Measurements from ENCODE around the gene DPP9.

DPP9 gene

GRCh38 chr19:4660993-4661392 is 62.6 kb downstream of the DPP9 start:
- TF ChIP-seq TEAD4 (IDR thresholded peaks at IDR 0.05) = no peak
- TF ChIP-seq CREB1 (IDR thresholded peaks at IDR 0.05; ENCODE audit: low read depth) = no peak
- TF ChIP-seq EP300 (IDR thresholded peaks at IDR 0.05; ENCODE audit: borderline replicate concordance) = no peak
- TF ChIP-seq, protein P1, sequence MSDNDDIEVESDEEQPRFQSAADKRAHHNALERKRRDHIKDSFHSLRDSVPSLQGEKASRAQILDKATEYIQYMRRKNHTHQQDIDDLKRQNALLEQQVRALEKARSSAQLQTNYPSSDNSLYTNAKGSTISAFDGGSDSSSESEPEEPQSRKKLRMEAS (IDR thresholded peaks at IDR 0.05) = no peak
- no peak for TF ChIP-seq REST (IDR thresholded peaks at IDR 0.05; ENCODE audit: low read depth)
- TF ChIP-seq RAD21 (IDR thresholded peaks at IDR 0.05; ENCODE audit: low read depth) = no peak
- TF ChIP-seq TAF1 (IDR thresholded peaks at IDR 0.05; ENCODE audit: low read depth) = no peak
- no peak for TF ChIP-seq YY1 (IDR thresholded peaks at IDR 0.05; ENCODE audit: low read depth)
- TF ChIP-seq EGR1 (IDR thresholded peaks at IDR 0.05) = no peak
- TF ChIP-seq ZBTB7A (IDR thresholded peaks at IDR 0.05; ENCODE audit: low read depth) = no peak
- TF ChIP-seq FOXM1 (IDR thresholded peaks at IDR 0.05; ENCODE audit: borderline replicate concordance, low read depth) = no peak
- no peak for TF ChIP-seq TCF12 (IDR thresholded peaks at IDR 0.05; ENCODE audit: low read depth)
- TF ChIP-seq, protein P2, sequence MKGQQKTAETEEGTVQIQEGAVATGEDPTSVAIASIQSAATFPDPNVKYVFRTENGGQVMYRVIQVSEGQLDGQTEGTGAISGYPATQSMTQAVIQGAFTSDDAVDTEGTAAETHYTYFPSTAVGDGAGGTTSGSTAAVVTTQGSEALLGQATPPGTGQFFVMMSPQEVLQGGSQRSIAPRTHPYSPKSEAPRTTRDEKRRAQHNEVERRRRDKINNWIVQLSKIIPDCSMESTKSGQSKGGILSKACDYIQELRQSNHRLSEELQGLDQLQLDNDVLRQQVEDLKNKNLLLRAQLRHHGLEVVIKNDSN (IDR thresholded peaks at IDR 0.05) = no peak
- TF ChIP-seq CEBPB (IDR thresholded peaks at IDR 0.05) = no peak
- no peak for TF ChIP-seq NFIC (IDR thresholded peaks at IDR 0.05)

DNA sequence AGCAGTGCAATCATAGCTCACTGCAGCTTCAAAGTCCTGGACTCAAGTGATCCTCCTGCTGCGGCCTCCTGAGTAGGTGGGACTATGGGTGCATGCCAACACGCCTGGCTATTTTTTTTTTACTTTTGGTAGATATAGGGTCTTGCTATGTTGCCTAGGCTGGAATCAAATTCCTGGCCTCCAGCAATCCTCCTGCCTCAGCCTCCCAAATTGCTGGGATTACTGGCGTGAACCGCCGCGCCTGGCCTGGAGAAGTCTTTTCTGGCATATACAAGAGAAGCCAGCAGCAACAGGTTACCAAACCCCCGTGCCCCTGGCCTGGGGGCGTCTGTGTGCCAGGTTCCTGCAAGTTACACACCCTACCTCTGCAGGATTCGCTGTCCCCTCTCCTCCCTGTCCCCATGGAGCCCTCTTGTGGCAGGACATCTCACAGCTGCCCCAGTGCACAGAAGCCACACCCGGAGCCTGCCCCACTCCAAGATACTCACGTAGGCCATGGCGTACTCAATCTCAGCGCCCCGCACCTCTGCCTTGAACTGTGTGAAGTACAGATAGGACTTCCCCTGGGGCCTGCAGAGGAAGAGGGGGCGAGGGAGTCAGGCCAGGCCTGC is 63.4 kb downstream of the DPP9 start:
- TF ChIP-seq CEBPB (IDR thresholded peaks at IDR 0.05) = no peak
- peak; percentile 39; the same call in 1 of the 2 replicates for TF ChIP-seq RAD21 (IDR thresholded peaks at IDR 0.05; ENCODE audit: low read depth)

GRCh38 chr19:4657835-4658234 is 65.8 kb downstream of the DPP9 start:
- TF ChIP-seq TAF1 (IDR thresholded peaks at IDR 0.05; ENCODE audit: low read depth) (no peak), EP300 (IDR thresholded peaks at IDR 0.05; ENCODE audit: borderline replicate concordance) (no peak), REST (IDR thresholded peaks at IDR 0.05; ENCODE audit: low read depth) (no peak), NFIC (IDR thresholded peaks at IDR 0.05) (no peak), TEAD4 (IDR thresholded peaks at IDR 0.05) (no peak), ZBTB7A (IDR thresholded peaks at IDR 0.05; ENCODE audit: low read depth) (no peak), CEBPB (IDR thresholded peaks at IDR 0.05) (no peak), YY1 (IDR thresholded peaks at IDR 0.05; ENCODE audit: low read depth) (no peak)

DNA sequence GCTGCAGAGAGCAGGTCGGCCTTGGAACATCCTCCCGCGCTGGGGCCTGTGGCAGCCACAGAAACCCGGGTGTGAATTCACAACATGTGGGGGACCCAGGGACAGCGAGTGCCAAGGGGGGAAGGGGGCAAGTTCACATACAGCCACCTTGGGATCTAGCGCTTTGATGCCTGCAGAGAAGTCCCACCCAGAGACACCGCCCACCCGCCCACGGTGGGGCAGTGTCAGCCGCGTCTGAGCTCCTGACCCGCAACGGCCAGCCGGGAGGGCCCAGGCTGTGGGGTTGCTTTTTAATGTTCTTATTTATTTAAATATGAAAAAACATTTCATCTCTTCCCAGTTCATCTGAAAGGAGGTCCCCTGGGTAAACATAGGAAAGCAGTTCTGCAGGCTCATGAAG is 66.4 kb downstream of the DPP9 start:
- no peak for TF ChIP-seq CEBPB (IDR thresholded peaks at IDR 0.05)
- no peak for TF ChIP-seq REST (IDR thresholded peaks at IDR 0.05; ENCODE audit: low read depth)
- no peak for TF ChIP-seq CREB1 (IDR thresholded peaks at IDR 0.05; ENCODE audit: low read depth)
- no peak for TF ChIP-seq EGR1 (IDR thresholded peaks at IDR 0.05)
- TF ChIP-seq TEAD4 (IDR thresholded peaks at IDR 0.05) = no peak
- TF ChIP-seq, protein P1 (IDR thresholded peaks at IDR 0.05) = no peak
- TF ChIP-seq, protein P2 (IDR thresholded peaks at IDR 0.05) = no peak
- TF ChIP-seq TCF12 (IDR thresholded peaks at IDR 0.05; ENCODE audit: low read depth) = no peak
- no peak for TF ChIP-seq RAD21 (IDR thresholded peaks at IDR 0.05; ENCODE audit: low read depth)

DNA sequence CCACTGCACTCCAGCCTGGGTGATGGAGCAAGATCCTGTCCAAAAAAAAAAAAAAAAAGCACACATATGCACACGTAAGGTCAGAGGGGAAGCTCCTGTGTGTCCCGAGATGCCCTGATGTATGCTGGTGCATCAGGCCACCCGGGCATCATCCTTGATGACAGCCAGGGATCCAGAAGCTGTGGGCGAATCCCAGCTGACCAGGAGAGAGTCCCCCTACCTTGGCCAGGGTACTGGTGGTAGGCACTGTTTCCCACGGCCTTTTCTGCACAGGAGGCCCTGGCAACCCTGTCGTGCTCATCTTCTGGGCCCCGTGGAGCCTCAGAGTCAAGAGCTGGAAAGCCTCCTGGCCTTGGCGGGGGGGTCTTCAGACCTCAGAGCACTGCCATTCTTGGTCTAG is 67.5 kb downstream of the DPP9 start:
- TF ChIP-seq EGR1 (IDR thresholded peaks at IDR 0.05) = no peak
- TF ChIP-seq, protein P1 (IDR thresholded peaks at IDR 0.05) = no peak
- TF ChIP-seq TAF1 (IDR thresholded peaks at IDR 0.05; ENCODE audit: low read depth) = no peak
- no peak for TF ChIP-seq REST (IDR thresholded peaks at IDR 0.05; ENCODE audit: low read depth)
- TF ChIP-seq YY1 (IDR thresholded peaks at IDR 0.05; ENCODE audit: low read depth) = no peak
- no peak for TF ChIP-seq EP300 (IDR thresholded peaks at IDR 0.05; ENCODE audit: borderline replicate concordance)
- no peak for TF ChIP-seq NFIC (IDR thresholded peaks at IDR 0.05)
- no peak for TF ChIP-seq FOXM1 (IDR thresholded peaks at IDR 0.05; ENCODE audit: borderline replicate concordance, low read depth)
- TF ChIP-seq RAD21 (IDR thresholded peaks at IDR 0.05; ENCODE audit: low read depth) = no peak
- TF ChIP-seq CREB1 (IDR thresholded peaks at IDR 0.05; ENCODE audit: low read depth) = no peak
- TF ChIP-seq TEAD4 (IDR thresholded peaks at IDR 0.05) = no peak
- no peak for TF ChIP-seq CEBPB (IDR thresholded peaks at IDR 0.05)
- no peak for TF ChIP-seq ZBTB7A (IDR thresholded peaks at IDR 0.05; ENCODE audit: low read depth)
- TF ChIP-seq, protein P2 (IDR thresholded peaks at IDR 0.05) = no peak
- TF ChIP-seq TCF12 (IDR thresholded peaks at IDR 0.05; ENCODE audit: low read depth) = no peak
